GM18517 (cell line): ENCODE data around the gene YKT6.

Experiments
- ATAC-seq: cut with Tn5 transposase; IDR thresholded peaks from one replicate; pipeline ENCODE4 v1.9.1; 2021; ENCODE audit warnings: mild to moderate bottlenecking, moderate library complexity; ENCODE audit not compliant: unreplicated experiment

The YKT6 gene

DNA sequence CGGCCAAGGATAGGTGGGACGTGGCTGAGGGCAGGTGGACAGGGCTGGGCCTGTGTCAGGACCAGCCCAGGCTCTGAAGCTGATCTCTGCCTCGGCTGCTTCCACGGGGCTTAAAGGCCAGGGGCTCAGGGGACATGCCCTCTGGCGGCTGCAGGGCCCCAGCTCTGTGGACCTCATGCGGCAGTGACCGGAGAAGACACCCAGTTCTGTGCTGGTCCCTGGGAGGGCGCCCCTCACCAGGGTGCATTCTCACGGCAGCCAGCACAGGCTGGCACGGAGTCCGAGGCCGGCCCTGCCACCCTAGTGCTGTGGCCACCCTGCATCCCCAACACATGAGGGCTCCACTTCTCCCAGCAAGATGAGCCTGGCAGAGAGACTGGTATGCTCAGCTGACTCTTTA, 30.3 kb downstream of the YKT6 start:
- no peak for ATAC-seq

DNA sequence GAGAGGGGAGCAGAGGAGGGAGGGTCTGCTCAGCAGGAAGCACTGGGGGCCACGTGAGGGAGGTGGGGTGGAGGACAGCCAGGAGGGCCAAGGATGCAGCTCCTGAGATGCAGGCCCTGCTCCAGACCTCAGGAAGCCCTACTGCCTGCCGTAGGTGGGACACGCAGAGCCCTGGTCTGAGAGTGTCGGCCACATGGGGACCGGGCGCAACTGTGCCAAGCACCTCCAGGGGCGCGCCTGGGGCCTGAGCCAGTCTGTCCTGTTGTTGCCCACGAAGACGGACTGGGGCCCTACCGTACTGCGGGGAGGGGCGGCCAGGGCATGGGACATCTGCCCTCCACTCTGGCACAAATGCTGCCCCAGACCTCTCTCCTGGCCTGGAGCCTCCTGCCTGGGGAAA, 31.6 kb downstream of the YKT6 start:
- ATAC-seq, result no peak

DNA sequence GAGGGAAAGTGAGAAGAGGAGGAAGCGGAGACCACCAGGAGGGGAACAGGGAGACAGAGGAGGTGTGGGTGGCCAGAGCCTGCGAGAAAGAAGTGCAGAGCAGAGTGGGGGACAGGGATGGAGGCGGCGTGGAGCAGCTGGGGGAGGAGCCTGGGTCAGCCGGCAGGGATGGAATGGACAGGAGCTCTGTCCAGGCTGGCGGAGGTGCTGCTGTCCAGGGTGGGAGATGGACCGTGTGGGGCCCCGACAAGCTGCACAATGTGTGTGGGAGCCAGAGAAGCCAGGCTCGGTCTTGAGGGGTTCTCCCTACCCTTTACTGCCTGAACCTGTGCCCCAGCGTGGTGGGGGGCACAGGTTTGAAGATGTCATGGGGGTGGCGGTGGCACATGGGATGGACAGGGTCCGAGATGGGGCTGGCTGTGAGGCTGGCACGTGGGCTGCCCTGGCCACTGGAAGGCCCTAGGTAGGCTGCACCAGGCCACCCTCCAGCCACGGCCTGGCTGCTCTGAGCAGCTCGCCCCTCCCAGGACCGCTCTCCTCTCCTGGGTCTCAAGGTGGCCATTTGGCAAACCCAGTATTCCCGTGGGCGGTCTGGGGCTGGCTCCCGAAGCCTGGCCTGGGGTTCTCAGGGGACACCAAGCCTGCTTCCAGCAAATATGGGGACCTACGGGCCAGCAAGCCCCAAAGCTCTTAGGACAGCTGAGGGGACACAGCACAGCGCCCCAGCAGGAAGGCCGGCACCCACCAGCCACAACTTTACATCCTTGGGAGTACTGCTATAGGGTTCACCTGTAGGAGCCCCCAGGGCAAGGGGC, 32.3 kb downstream of the YKT6 start:
- no peak for ATAC-seq

DNA sequence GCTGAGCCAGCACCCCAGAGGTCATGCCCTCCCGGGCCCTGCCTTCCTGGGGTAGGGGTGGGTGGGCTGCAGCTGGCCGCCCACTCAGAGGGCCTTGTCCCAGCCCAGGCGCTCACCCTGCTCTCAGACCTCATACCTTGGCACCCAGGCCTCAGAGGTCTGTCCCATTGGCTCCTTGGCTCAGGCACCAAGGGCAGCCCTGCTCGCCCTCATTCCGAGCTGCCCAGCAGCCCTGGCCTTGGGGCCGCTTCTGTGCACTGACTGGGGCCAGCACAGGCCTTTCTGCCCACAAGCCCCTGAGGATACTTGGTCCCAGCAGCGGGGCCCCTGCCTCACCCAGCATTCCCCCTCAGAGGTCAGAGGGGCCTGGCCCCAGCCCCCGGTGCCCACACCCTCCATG, 34.3 kb downstream of the YKT6 start:
- no peak for ATAC-seq

DNA sequence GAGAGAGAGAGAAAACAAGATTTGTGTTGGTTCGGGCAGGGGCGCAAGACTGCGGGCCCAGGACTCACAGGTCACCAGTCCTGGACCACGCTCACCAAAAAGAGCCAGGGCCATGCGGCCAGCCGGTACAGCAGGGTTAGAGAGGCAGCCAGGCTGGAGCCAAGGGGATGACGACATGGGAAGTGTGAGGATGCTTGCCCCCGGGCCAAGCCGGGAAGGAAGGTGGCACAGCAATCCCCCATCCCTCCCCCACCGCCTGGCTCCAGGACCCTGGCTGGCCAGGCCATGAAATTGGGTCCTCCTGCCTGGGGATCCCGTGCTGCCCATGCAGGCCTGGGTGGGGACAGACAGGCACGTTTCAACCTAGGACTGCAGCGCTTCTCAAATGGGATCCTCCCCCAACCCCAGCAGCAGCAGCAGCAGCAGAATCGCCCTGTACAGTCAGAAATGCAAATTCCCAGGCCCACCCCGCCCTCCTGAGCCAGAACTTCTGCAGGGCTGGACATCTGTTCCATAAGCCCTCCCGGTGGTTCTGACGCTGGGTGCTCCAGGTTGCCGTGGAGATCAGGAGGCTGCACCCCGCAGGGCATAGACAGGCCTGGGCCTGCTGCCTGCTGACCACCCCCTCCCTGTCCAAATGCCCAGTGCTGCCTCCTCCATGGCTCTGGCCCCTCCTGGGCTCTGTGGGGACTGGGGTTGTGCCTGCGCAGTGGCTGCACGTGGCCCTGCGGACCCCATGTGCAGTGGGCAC, 35.0 kb downstream of the YKT6 start:
- no peak for ATAC-seq

DNA sequence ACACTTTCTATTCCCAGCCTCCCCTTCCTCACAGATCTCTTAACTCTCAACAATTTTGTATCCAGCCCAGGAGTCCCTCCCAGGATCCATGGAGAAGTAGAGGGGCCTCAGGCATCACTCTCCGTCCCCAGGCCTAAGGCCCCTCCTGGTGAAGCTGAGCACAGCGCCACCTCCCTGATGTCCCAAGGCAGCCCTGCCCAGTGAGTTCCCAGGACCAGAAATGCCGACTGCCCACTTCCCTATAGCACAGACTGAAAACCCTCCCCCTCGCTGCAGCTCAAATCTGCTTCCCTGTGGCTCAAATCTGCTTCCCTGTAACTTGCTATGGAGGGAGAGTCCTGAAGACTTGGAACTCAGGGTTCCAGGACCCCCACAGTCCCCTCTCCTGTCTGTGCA, 35.6 kb downstream of the YKT6 start:
- no peak for ATAC-seq

DNA sequence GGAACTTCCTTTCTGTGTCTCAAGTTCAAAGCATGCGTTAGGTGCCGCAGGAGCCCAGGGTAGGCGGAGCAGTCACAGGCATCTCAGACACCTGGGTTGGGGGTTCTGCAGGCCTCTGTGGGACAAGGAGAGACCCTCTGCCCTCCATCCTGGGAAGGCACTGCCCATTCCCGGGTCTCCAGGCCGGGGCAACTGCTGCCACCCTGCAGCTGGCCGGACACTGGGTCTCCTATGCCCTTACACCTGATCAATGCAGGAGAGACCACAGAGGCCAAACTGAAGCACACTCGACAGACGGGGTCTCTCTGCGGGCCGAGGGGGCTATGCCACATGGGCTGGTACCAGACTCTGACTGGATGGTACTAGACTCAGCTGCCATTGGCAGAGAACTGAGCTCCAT, 36.9 kb downstream of the YKT6 start:
- no peak for ATAC-seq

DNA sequence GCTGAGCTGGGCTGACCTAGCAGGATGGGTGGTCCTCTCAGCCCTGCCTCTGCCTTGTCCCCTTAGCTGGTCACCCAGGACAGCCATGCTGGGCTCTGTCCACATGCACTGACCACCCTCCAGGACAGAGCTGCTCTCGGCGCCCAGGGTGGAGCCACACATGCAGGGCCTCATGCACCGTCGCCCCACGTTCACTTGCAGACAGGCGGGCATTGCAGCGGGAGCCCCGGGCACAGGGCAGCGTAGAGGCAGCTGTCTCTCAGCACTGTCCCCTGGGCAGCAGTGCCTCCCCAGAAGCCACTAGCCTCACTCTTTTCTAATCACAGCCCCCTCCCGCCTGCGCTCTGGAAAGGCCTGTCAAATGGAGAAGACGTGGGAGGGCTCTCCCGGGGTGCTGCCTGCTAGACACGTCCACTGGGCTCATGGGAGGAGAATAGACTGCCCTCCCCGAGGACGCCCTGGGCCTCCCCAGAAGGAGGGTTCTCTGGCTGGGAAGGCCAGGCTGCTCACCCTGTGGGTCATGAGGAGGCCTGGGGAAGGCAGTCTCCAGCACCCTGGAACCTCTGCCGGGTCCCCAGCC, 37.4 kb downstream of the YKT6 start:
- ATAC-seq, result no peak

DNA sequence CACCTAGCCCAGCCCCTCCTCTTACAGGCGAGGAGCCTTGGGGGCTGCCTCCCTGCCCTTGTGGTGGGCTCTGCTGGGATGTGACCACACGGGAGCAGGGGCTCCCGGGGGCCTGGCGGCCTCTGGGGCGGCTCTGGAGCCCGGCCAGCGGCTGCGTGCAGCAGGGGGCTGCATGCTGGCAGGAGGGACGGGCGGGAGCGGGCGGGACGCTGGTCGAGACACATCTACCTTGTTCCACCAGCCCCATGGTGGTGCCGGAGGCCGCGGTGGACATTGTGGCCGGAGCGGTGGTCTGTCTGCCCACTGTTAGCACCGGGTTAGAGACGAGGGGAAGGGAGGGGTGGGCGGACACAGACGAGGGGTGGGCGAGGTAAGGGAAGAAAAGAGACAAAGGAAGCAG, 38.6 kb downstream of the YKT6 start:
- ATAC-seq, result no peak

DNA sequence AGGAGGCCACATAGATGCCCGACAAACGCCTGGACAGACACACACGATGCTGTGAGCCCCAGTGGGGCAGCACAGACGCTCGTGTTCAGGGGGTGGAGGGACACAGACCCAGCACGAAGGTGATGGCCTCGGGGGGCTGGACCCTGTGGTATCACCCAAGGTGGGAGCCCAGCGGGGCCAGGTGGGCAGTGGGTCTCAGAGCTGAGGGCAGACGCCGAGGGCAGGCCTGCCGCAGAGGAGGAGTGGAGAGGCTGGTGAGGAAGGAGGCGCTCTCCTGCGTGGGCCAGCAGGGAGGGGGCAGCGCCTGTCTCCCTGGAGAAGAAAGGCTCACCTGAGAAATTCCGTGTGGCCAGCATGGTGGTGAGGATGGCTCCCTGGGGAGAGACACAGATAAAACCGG, 39.6 kb downstream of the YKT6 start:
- ATAC-seq, result no peak

DNA sequence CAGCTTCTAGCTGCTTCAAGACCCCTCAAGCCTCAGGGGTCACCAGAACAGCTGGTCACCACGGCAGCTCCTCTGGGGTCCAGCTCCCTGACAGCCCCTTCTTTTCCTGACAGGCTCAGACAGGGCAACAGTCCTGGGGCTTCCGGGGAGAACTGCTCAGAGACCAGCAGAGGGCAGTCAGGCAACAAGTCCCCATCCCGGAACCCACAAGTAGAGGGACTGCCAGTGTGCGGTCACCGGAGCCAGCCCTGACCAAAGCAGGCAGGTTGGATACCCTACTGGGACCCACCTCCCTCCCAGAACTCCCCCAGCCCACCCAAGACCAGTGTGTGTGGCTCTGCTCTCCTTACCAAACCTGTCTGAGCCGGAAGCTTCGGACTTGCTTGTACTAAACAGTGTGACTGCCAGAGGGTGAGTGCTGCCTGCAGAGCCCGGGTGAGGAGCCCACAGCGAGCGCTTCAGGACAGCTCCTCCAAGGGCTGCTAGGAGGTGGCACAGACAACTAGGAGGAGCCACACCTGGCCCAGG, 40.3 kb downstream of the YKT6 start:
- peak; percentile 73 for ATAC-seq

DNA sequence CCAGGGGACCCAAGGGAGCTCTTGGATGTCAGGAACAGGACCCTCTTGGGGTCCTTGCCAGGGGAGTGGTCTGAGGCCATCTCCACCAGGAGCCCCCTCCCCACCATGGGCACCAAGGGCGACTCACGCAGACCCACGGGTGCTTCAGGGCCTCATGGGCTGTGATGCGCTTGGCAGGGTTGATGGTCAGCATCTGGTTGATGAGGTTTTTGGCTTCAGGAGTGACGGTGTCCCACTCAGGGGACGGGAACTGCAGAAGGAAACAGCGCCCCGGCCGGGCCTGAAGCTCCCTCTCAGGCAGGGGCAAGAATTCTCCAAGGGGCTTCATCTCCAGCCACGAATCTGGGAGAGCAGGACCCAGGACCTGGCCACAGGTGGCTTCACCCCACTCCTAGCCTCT, 41.3 kb downstream of the YKT6 start:
- no peak for ATAC-seq

DNA sequence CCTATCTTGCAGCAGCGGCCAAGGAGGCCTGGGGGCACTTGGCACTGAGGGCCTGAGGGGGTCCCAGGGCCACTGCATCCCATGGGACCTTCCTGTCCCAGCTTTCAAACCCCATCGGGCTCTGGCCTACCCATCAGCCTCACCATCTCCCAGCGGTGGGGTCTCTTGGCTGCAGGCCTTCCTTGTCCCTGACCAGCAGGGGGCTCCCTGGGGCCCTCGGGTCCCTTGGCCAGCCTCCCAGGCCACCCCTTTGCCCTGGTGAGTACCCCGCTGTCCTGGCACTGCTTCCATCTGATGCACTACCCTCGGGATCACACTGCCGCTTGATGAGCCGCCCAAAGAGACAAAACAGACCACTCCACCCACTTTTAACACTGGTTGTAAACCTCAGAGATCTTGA, 43.5 kb downstream of the YKT6 start:
- no peak for ATAC-seq

DNA sequence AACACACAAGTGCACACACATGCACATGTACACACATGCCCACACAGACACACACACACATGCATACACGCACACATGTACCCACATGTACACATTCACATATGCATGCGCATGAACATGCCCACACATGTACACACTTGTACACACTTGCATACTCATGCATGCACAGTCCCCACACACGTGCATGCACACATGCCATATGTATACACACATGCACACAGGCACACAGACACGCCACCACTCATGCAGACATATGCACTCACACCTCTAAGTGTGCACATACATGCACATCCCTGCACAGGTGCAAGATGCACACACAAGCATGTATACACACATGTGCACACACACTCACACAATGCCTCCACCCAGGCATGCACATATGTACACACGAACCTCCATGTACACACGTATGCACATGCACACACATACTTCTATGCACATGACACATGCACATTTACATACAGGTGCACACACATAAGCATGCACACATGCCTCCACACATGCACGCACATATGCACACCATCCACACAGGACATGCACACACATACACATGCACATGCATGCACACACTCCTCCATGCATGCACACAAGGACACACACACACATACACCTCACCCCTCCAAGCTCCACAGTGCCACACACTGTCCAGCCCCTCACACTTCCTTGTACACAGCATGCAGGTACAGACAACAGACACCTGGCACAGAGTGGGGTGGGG, 45.8 kb downstream of the YKT6 start:
- ATAC-seq, result no peak

DNA sequence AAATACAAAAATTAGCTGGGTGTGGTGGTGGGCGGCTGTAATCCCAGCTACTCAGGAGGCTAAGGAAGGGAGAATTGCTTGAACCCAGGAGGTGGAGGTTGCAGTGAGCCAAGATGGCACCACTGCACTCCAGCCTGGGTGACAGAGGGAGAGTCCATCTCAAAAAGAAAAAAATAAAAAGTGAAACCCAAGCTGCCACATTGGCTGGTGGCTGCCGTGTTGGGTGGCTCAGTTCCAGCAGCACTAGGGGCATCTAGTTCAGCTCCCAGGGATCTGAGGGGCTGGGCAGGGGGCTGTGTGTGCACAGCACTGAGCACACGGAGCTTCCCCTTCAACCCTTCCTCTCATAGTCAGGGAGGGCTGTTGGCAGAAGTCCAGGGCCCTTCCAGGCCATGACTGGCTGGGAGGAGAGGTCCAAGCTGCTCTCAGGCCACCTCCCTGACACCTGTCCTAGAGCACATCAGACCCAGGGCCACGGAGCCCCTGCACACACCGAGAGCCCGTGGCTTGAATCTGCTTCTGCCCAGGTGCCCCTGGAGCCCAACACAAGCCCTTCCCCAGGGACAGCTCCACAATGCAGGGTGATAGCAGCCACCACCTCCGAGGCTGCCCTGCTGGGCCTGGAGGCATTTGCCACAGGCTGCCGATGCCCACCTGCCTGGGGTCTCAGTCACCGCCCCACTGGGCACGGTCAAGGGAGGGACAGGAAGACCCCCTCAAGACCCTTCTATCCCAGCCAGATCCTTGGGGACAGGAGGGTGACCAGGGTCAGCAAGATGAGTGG, 47.3 kb downstream of the YKT6 start:
- ATAC-seq, result no peak

DNA sequence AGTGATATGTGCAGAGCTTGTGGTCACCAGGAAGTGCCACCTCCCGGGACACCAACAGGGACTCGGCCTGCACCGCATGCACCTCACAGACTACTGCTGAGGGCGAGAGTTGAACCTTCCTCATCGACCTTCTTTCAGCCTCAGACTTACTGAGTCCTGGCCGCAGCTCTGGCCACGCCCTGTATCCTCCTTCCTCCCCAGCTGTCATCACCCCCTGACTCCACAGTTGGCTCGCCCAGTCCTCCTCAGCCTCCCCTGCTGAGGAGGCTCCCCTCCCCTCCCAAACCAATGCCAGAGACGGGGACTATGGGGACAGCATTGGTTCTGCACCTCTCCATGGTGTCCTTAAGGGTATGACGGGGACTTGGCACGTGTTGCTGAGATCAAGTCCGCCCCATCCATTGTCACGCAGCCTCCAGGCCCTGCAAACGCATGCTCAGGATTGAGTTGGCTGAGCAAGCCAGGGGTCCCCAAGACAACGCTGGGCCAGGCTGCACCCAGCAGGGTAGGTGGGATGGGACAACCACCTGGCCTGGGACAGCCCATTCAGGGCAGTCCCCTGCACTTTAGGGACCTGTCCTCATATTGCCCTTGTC, 49.0 kb downstream of the YKT6 start:
- no peak for ATAC-seq

DNA sequence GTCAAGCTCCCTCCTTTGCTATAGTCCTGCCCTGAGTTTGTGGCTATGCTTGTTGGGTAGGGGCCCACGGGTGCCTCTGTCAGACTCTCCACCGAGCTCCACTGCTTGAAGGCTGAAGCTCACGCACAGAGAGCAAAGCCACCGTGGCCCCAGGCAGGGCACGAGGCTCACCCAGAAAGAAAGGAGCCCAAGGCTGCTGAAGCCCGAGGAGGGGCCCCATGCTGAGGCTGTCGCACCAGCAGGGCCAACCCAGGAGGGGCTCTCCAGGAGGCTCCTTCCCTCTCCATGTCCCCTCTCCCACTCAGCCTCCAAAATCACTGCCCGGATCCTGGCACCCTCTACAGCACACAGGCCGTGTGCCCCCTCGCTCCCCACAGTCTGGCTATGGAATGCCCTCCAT, 50.5 kb downstream of the YKT6 start:
- ATAC-seq, result no peak

DNA sequence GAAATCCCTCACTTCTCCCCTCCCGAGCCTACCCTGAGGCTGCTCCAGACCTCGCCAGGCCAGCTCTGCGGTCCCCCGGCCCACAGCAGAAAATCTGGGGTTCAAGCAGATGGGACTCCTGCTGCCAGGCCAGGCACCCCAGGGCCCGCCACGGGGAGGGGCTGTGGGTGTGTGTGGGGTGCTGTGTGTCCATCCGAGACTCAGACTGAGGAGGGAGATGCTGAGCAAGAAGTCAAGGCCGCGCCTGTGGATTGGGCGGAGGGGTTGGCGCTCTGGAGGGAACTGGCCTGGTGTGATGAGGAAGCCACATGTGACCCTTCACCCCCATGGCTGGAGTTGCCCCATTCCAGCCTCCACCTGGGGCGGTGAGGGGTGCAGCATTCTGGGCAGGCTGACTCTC, 51.1 kb downstream of the YKT6 start:
- ATAC-seq, result no peak

DNA sequence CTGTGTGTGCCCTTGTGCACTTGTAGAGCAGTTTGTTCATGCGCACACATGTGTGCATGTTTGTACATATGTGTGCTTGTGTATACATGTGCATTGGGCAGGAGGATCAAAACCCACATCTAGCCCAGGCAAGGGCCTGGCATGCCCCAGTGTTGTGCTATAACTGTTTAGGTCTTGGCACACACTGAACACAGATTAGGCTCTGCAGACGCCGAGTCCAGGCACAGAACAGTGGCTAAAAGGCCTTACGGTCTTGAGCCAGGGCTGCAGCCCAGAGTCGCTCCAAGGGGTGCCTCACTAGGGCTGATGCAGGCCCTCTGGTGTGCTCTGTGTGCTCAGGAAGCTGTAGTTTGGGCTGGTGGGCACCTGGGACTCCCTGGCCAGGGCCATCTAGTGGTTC, 55.7 kb downstream of the YKT6 start:
- ATAC-seq, result no peak

DNA sequence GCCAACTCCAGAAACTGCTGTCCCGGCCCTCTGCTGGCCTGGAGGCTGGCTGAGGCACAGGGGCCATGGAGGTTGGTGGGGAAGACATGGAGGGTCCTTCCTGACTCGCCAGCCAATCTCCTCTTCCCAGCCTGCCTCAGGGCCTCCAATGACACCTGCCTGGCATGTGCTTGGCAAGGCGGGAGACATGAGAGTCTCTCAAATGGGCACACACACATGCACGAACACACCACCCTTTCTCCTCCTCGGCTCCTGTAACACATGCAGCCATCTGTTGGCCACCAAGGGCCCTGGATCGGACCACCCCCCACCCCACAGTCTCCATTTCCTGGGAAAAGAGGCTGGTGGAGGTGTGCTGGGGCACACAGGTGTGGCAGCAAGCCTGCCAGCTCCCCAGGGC, 56.4 kb downstream of the YKT6 start:
- no peak for ATAC-seq
